Measurements from ENCODE around the gene GID4.
A peak's percentile ranks its signal among the peaks of the same experiment; 100 is the strongest.
"Not testable (repeated sequence)": the region's sequence is repeated elsewhere in the genome, so short reads cannot be mapped to it uniquely, and the experiment has no call there.

Gene GID4

GRCh38 chr17:18038861-18039534, at the start of gene GID4, which contains the start of gene ATPAF2:
Gene GID4, plus strand, starts transcription at chr17:18039408. Its CDS starts 57 bp downstream, at chr17:18039465.
Gene ATPAF2, minus strand, starts transcription at chr17:18039168. Its CDS starts 155 bp downstream, at chr17:18039013.
- peak; percentile 99 for DNase-seq (ENCODE audit: low read depth)

GRCh38 chr17:17989618-17990017, 49.6 kb upstream of the GID4 start:
- DNase-seq (ENCODE audit: low read depth), result no peak

GRCh38 chr17:17990282-17990681, 48.9 kb upstream of the GID4 start:
- DNase-seq (ENCODE audit: low read depth), result no peak

- DNase-seq (ENCODE audit: low read depth), result no peak
Measured at GRCh38 chr17:17993366-17993765, 45.8 kb upstream of the GID4 start.

DNA sequence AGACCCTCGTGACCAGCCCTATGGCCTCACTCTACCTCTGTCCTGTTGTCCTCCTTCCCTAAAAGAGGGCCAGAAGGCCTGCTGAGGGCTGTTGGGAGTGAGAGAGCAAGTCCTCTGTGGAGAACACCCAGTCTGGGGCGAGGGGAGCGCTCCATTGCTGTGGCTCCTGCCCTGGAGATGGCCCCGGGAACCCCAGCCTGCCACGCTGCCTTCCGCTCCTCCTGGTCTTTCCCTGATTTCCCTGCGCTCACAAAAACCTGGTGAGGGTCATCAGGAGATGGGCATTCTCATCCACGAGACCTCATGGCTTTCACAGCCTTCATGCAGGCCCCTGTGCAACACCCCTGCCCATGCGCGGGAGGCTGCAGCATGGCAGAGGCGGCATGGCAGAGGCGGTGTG, 45.4 kb upstream of the GID4 start:
- DNase-seq (ENCODE audit: low read depth), result no peak

- DNase-seq (ENCODE audit: low read depth), result peak; percentile 7
Measured at GRCh38 chr17:17994271-17995069, 44.7 kb upstream of the GID4 start.

DNA sequence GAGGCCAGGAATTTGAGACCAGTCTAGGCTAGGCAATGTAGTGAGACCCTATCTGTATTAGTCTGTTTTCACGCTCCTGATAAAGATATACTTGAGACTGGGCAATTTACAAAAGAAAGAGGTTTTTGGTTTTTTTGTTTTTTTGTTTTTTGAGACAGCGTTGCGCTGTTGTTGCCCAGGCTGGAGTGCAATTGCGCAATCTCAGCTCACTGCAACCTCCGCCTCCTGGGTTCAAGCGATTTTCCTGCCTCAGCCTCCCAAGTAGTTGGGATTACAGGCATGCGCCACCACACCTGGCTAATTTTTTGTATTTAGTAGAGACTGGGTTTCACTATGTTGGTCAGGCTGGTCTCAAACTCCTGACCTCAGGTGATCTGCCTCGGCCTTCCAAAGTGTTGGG, 43.3 kb upstream of the GID4 start:
- DNase-seq (ENCODE audit: low read depth), result not testable (repeated sequence)

- no peak for DNase-seq (ENCODE audit: low read depth)
Measured at GRCh38 chr17:17998934-17999333, 40.3 kb upstream of the GID4 start.

DNA sequence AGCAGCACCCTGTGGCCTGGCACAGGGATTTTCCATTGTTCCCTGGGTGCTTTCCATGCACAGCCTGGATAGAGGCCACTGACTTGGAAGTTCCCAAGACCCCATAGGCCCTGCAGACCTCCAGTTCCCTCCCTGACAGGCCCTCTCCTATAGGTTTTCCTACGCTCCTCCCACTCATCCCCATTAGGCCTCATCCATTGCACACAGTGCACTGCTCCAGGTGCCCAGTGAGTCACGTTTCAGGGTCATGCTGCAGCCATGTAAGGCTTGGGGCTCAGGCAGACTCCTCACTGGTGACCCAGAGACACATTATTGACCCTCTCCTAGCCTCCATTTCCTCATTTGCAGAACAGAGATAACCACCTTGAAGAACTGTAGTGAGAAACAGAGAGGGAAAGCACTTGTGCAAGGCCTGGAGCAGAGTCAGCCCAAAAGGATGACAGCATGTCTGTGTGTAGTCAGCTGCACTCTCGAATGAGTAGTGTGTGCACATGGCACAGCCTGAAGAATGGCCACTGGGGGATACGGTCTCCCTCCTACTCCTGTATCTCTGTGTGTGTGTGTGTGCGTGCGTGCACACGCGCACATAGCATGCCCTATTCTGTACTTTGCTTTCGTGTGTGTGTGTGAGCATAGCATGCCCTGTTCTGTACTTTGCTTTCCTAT, 39.7 kb upstream of the GID4 start:
- no peak for DNase-seq (ENCODE audit: low read depth)

GRCh38 chr17:18000030-18000408, 39.2 kb upstream of the GID4 start:
- DNase-seq (ENCODE audit: low read depth), result no peak

DNA sequence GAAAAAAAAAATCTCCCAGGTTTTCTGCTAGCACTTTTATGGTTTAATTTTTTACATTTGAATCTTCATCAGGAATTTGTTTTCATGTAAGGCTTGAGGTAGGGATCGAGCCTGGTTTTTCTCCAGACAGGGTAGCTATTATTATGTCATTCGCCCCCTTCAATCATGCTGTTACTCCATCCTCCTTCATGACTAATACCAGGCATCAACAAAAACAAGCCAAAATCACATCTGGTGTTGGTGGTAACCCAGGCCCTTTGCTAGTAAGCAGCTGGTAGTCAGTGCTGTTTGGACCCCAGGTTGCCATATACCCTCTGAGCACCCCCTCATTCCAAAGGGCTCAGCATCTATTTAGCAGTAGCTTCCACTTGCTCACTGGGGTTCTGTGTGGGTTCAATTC, 37.0 kb upstream of the GID4 start:
- no peak for DNase-seq (ENCODE audit: low read depth)

DNA sequence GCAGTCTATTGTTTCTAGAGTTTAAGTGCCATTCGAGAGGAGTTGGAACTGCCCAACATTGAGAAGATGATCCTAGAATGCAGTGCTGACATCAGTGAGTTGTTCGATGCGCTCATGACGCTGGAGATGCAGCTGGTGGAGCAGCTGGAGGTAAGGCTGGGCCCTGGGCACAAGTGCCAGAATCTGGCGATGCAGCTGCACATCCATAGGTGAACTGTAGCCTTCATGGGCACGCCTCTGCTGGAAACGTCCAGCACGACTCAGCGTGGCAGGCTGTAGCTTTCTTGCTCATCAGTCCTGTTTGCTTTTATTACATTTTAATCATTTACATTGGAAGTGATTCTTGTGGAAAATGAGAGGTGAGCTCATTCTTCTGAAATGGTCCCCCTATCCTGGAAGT, 34.9 kb upstream of the GID4 start:
- DNase-seq (ENCODE audit: low read depth), result no peak

- no peak for DNase-seq (ENCODE audit: low read depth)
Measured at GRCh38 chr17:18004884-18005305, 34.3 kb upstream of the GID4 start.

DNA sequence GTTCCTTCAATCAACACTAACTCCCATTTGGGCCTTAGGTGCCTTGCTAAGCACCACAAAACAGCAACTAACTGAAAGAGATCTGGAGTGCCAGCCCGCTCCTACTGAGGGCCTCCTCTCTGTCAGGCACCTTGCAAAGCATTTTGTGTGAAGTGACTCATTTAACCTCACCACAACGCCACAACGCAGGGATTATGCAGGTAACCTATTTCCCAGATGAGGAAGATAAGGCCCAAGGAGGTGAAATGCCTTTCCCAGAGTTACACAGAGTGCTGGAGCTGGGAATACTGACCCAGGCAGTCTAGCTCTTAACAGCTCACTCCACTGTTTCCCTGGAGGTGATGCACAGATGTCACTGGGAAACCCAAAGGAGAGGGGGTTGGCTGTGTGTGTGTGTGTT, 33.7 kb upstream of the GID4 start:
- DNase-seq (ENCODE audit: low read depth), result no peak

GRCh38 chr17:18006495-18007239, 32.5 kb upstream of the GID4 start:
- no peak for DNase-seq (ENCODE audit: low read depth)

DNA sequence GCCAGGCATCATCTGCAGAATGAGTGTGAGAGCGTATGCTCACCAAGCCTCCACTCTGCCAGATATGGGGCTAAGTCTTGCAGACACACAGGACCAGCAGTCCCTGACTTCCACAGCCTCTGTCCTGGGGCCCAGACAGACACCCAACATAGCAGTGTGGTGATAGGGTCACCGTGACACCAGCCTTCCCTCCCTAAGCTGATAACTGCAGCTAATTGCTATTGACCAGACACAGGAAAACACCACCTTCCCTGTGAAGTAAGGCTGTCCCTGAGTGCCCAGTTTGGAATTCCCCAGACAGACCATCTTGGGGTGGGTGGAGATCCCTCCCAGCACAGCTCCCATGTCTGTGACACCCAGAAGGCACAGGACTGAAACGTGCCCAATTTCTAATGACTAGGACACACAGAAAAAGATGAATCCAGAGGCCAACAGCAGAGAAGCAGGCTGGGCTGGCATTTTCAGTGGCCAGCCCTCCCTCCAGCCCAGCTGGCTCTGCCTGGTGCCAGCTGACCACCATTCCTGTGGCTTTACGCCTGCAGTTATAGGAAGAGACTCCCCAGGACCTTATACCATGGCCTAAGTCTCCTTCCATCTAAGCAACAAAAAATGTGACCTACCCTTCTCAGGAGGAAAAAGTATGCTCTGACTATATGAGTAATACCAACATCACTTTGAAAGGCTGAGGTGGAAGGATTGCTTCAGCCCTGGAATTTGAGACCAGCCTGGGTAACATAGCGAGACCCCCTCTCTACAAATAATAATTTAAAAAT, 30.5 kb upstream of the GID4 start:
- no peak for DNase-seq (ENCODE audit: low read depth)

DNA sequence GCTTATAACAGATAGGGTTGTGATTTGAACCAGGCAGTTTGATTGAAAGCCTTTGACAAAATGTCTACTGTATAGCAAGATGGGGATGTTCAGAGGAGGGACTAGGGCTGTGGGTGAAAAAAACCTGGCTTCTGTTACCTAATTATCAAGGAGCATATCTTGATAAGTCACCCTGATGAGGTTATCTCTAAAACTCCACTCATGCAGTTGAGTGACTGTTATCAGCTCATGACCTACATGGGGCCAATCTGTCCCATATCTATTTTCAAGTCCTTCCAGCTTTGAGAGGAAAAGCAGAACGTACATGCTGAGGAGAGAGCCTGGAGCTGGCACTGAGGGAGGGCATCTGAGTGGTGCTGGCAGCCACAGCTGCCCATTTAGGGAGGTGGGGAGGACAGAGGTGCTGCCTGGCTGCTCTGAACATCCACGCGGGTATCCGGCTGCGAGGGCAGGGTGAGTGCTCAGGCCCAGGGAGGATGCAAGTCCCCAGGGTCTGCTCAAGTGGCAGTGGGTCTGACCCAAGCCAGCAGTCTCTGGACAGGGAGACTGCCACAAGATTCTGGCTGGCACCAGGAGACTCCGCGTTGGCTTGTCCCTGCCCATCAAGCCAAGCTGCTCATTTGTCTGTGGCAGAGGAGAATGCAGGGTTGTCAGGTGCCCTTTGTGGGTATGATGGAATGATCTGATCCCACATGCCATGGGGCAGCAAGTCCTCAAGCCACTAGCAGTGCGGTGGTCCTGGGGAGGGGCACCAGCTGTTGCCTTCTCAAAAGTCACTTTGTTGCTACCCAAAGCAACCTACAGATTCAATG, 29.4 kb upstream of the GID4 start:
- no peak for DNase-seq (ENCODE audit: low read depth)

DNA sequence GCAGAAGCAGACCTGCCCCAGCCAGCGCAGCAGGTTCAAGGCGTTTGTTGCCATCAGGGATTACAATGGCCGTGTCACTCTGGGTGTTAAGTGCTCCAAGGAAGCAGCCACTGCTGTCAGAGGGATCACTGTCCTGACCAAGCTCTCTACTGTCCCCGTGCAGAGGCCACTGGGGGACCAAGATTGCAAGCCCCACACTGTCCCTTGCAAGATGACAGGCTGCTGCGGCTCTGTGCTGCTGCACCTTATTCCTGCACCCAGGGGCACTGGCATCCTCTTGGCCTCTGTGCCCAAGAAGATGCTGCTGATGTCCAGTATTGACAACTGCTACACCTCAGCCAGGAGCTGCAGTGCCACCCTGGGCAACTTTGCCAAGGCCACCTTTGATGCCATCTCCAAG, 27.9 kb upstream of the GID4 start:
- DNase-seq (ENCODE audit: low read depth), result no peak

GRCh38 chr17:18014006-18014405, 25.2 kb upstream of the GID4 start:
- no peak for DNase-seq (ENCODE audit: low read depth)

GRCh38 chr17:18015593-18015992, 23.6 kb upstream of the GID4 start:
- no peak for DNase-seq (ENCODE audit: low read depth)

DNA sequence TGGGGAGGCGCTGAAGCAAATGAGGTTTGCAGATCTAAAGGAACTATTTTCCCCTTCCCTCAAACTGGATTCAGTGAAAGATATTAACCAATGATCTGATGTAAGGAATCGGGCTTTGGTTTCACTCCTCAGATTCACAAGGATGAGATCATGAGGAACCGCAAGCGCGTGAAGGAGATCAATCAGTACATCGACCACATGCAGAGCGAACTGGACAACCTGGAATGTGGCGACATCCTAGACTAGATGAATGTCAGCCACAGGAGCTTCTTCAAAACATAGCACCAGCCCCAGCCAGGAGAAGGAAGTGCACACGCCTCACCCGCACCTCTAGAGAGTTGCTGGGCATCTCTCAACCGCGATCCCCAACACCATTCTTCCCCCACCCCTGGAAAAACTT, 22.8 kb upstream of the GID4 start:
- DNase-seq (ENCODE audit: low read depth), result no peak

Data from stimulated activated CD8-positive, alpha-beta memory T cell treated with anti-CD3 and anti-CD28 coated beads, Interleukin-4, amount 100 ng/mL, for 24 hours (primary cell).